GM12891 (cell line): ENCODE measurements around the gene NHSL2.

Experiments
- DNase-seq: peaks from one replicate; pipeline ENCODE4 v3.0.0; 2011; ENCODE audit warnings: low spot score; ENCODE audit not compliant: insufficient read length
- FAIRE-seq: peaks from 2 replicates; lab custom pipeline; 2011; peaks lifted over from hg19 to GRCh38; lab: Jason Lieb, UNC
- PAX5 ChIP-seq: IDR thresholded peaks from 2 replicates; pipeline ENCODE4 v1.6.1; 2011; ENCODE audit warnings: low read length, moderate library complexity, mild to moderate bottlenecking; ENCODE audit not compliant: insufficient read depth, severe bottlenecking
- POLR2A ChIP-seq: IDR thresholded peaks from 2 replicates; pipeline ENCODE4 v1.6.1; 2011; ENCODE audit warnings: low read depth, low read length, control low read depth
- POLR2AphosphoS5 ChIP-seq: IDR thresholded peaks from 2 replicates; pipeline ENCODE4 v1.6.1; 2011; ENCODE audit warnings: low read depth, low read length, control low read depth
- POU2F2 ChIP-seq: IDR thresholded peaks from 2 replicates; pipeline ENCODE4 v1.6.1; 2011; ENCODE audit warnings: low read depth, mild to moderate bottlenecking, control low read depth, low read length, moderate library complexity
- SPI1 ChIP-seq: IDR thresholded peaks from 2 replicates; pipeline ENCODE4 v1.6.1; 2011; ENCODE audit warnings: low read depth, low read length, control low read depth
- TAF1 ChIP-seq: IDR thresholded peaks from 2 replicates; pipeline ENCODE4 v1.6.1; 2011; ENCODE audit warnings: low read depth, low read length, control low read depth

Gene NHSL2

GRCh38 chrX:72128881-72129280 lies 218.2 kb downstream of the NHSL2 start:
- FAIRE-seq = peak; percentile 83
- no peak for TF ChIP-seq PAX5
- TF ChIP-seq POLR2A = no peak
- TF ChIP-seq POU2F2 = no peak
- no peak for TF ChIP-seq TAF1
- TF ChIP-seq SPI1 = no peak
- no peak for TF ChIP-seq POLR2AphosphoS5
- DNase-seq = no peak

DNA sequence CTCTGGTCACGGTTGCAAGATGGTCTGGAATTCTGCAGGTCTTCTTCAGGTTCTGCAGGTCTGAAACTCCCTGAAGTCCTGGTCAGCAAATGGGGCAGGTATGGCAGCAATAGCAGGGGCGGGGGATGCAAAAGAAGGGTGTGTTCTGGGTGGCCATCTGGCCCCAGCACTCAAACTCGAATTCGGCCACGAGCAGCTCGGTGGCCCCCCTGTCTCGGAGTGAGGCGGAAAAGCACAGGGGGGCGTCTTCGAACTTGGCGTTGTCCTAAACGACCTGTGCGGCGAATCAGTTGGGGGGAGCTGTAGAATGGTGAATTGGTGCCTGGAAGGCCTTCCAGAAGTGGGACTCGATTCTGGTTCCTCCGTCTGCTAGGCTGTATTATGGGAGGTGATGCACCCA lies 219.0 kb downstream of the NHSL2 start:
- no peak for FAIRE-seq
- no peak for DNase-seq
- TF ChIP-seq POLR2A (no peak), TAF1 (no peak), POU2F2 (no peak), SPI1 (no peak), POLR2AphosphoS5 (no peak), PAX5 (no peak)

DNA sequence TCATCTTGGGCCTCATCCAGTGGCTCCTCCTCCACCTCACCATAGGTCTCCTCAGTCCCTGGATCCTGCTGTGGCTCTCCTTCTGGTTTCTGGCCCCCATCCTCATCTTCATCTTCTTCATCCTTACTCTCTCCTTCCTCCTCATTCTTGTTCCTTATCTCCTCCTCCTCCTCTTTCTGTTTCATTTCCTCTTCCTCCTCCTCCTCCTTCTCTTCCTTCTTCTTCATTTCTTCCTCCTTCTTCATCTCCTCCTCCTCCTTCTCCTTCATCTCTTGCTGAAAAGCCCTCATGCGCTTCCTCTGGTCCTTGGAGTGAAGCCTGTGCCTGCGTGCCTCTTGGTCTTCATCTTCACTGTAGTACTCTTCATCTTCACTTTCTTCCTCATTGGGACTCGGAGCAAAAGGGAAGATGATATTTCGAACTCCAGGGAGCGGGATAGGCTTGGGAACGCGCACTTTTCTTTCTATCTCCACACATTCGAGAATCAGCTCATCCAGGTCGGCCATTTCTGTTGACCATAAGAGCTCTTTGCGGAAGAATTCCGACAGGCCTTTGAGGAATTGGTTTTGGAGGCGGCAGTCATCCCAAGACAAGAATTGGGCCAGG lies 219.6 kb downstream of the NHSL2 start:
- FAIRE-seq = peak; percentile 76
- no peak for TF ChIP-seq TAF1
- no peak for TF ChIP-seq POLR2AphosphoS5
- no peak for TF ChIP-seq POLR2A
- TF ChIP-seq SPI1 = no peak
- TF ChIP-seq PAX5 = no peak
- TF ChIP-seq POU2F2 = no peak
- DNase-seq = no peak

GRCh38 chrX:72130762-72131250 lies 220.2 kb downstream of the NHSL2 start:
- TF ChIP-seq POLR2A (no peak), SPI1 (no peak), TAF1 (no peak), POU2F2 (no peak), POLR2AphosphoS5 (no peak), PAX5 (no peak)
- DNase-seq (no peak), FAIRE-seq (no peak)

DNA sequence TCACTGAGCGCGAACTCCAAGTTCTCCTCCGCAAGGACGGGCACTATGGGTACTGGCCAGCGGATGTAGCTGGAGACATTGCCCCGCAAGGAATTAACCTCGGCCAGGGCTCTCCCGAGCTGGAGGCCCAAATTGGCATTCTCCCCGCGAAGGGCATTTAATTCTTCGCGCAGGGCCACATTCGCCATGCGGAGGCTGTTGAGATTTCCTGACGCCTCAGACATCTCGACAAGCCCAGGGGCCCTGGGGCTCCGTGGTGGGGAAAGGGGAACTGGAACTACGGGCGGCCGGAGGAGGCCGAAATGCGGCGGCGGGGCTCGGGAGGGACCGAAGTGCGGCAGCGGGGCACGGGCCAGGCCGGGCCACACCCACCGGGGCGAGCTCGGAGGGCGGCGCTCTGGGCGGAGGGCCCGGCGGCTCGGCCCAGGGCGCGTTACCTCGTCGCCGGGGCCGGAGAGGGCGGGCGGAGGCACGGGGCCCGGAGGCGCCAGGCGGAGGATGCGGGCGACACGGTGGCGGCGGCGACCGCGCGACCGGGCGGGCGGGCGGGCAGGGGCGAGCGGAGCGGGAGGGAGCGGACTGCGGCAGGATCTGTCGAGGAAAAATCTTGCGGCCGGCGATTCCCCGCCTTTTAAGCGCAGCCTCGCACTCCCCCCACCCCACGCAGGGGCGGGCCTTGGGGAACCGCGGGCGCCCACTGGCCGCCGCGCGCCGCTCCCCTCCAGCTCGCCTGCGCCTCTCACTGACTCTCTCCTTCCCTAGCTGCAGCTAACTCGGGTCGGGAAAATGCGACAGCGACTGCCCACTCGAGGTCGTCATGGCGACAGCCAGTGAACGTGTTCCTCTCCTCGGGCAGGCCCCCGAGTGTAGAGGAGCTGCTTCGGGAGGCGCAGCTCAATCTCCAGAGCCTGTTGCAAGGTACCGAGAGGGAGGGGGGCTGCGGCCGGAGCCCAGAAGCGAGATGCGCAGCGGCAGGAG lies 221.0 kb downstream of the NHSL2 start, which contains the start of gene RTL5:
Gene RTL5, minus strand, starts transcription at position 599 of the 978 bp plus-strand sequence.
- TF ChIP-seq PAX5 (no peak), POU2F2 (no peak), TAF1 (no peak), SPI1 (peak; percentile 86), POLR2A (no peak), POLR2AphosphoS5 (no peak)
- FAIRE-seq = peak; percentile 87

GRCh38 chrX:72132456-72132855 lies 221.8 kb downstream of the NHSL2 start:
- FAIRE-seq = no peak
- TF ChIP-seq TAF1 (no peak), PAX5 (no peak), SPI1 (no peak), POU2F2 (no peak), POLR2AphosphoS5 (no peak), POLR2A (no peak)

More for the DNA sequence above, 221.0 kb downstream of the NHSL2 start, which contains the start of gene RTL5:
- peak; percentile 42 for DNase-seq

DNA sequence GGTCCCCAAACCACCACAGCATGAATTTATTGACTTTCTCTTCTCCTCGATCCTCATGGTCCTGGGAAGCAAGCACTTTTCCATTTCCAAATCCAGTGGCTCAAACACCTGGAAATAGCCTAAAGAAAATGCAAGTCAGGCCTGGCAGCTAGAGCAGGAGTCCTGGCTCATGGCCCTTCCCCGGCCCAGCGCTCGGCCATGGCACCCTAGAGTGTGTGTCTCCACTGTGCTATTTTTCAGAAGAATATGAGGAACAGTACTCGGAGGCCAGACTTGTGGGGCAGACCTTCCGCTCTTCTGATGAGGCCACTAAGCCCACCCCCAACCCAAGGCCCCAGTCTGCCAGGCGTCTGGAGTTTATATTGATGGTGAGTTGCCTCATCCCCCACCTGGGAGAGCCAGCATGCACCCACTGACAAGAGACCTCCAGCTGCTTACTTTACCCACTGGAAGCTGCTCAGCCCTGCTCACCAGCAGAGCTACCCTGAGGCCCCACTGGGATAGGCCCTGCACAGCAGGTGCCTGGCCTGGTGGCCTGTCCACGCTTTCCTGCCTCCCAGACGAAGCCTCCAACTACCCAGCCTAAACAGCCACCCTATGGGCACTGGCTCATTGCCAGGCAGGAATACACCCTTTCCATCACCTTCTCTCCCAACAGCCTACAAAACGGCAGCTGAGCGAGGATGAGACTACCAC lies 223.4 kb downstream of the NHSL2 start:
- FAIRE-seq = no peak
- DNase-seq = no peak
- TF ChIP-seq PAX5 (no peak), POU2F2 (no peak), POLR2AphosphoS5 (no peak), TAF1 (no peak)

More at GRCh38 chrX:72132456-72132855, 221.8 kb downstream of the NHSL2 start:
- no peak for DNase-seq

DNA sequence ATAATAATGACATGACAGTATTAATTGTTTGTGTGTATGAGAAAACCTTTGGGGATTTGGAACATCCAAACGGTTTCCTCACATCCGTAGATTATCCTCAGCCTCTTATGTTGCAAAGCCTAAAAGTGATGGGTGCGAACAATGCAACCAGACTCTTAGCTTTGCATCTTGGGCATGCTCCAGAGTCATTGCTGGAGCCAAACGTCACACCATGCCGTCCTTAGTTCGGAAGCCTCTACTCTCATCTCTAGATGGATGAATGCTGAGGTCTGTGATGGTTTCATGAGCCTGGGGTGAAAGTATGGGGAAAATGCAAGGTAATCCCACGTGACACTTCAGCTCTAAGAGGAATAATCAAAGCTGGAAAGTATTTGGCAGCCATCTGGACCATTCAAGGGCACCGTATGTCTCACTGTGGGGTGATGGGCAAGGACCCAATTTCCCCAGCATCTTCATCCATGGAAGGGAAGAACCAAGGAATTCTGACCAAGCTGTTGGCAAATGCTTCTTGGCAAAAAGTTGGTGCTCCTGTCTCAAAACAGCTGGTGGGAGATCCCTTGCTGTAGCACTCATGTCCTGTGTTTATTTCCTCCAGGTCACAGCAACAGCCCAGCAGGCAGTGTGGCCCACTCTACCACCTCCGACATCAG lies 227.3 kb downstream of the NHSL2 start:
- no peak for TF ChIP-seq POLR2A
- TF ChIP-seq POLR2AphosphoS5 = no peak
- TF ChIP-seq TAF1 = no peak
- TF ChIP-seq PAX5 = no peak
- TF ChIP-seq SPI1 = no peak
- no peak for TF ChIP-seq POU2F2
- FAIRE-seq = no peak
- DNase-seq = no peak
